GM12878 (cell line): Measurements from ENCODE around the gene LRRC52. TPM values are rescaled to one million over a fixed set of nuclear protein-coding genes. Genes with fewer than 3 reads are reported as not detected.

Experiments
- ATAC-seq: fragments of 200-7000 bp; cut with Tn5 transposase; 3 replicates; pipeline ENCODE4 v1.9.1; 2020; ENCODE audit warnings: mild to moderate bottlenecking, moderate library complexity
- BruUV-seq: library from RNA; stranded (reverse); fragments of 400-500 nt; replicated peaks from 2 replicates; lab custom pipeline; 2021; lab: Mats Ljungman, UMichigan
- CTCF ChIA-PET: fragments of 300-600 bp; sonication (Branson Sonifier 250); formaldehyde crosslinking; extraction: SDS; loops from one replicate; lab custom pipeline; 2021; ENCODE audit warnings: inconsistent platforms; lab: Yijun Ruan, JAX
- POLR2A ChIA-PET: fragments of 350-600 bp; formaldehyde crosslinking; extraction: SDS; loops from one replicate; lab custom pipeline; 2021; ENCODE audit warnings: inconsistent platforms; lab: Charles Lee
- RAD21 ChIA-PET: fragments of 300-600 bp; sonication (Branson Sonifier 250); formaldehyde crosslinking; loops from one replicate; lab custom pipeline; 2023; ENCODE audit warnings: antibody characterized with exemption; ENCODE audit not compliant: unreplicated experiment; lab: Charles Lee
- SMC1A ChIA-PET: fragments of 300-600 bp; sonication (Branson Sonifier 250); formaldehyde crosslinking; loops from one replicate; lab custom pipeline; 2023; ENCODE audit not compliant: unreplicated experiment, uncharacterized antibody; lab: Charles Lee
- DNase-seq: peaks from one replicate; pipeline ENCODE4 v3.0.0-alpha.2; 2011; ENCODE audit warnings: low read depth, low spot score
- FAIRE-seq: peaks from 3 replicates; lab custom pipeline; 2011; peaks lifted over from hg19 to GRCh38; lab: Jason Lieb, UNC
- H2AFZ ChIP-seq: 2 replicates; pipeline ENCODE4 v1.6.0; 2011; ENCODE audit warnings: low read depth, low read length, control low read depth; ENCODE audit not compliant: control insufficient read depth
- H3K27ac ChIP-seq: 2 replicates; pipeline ENCODE4 v1.5.1; 2011; ENCODE audit warnings: control low read depth; ENCODE audit not compliant: control insufficient read depth, insufficient read depth
- H3K27me3 ChIP-seq, 2 experiments: replicated peaks in 1 of 2; 2 replicates each; pipeline versions ENCODE4 v1.6.0 to v1.6.1; 2011; ENCODE audit warnings: low read length in 1 of 2; ENCODE audit not compliant: control insufficient read depth in 2 of 2, insufficient read depth in 2 of 2
- H3K36me3 ChIP-seq, 2 experiments: 2 replicates each; pipeline ENCODE4 v1.5.1; 2011; ENCODE audit warnings: low read length in 1 of 2; ENCODE audit not compliant: control insufficient read depth in 2 of 2, insufficient read depth in 2 of 2
- H3K4me1 ChIP-seq: 2 replicates; pipeline ENCODE4 v1.6.1; 2011; ENCODE audit warnings: mild to moderate bottlenecking, low read length, moderate library complexity, mixed read lengths; ENCODE audit not compliant: control insufficient read depth, insufficient read depth
- H3K4me2 ChIP-seq: 2 replicates; pipeline ENCODE4 v1.6.0; 2011; ENCODE audit warnings: control low read depth; ENCODE audit not compliant: control insufficient read depth, insufficient read depth
- H3K4me3 ChIP-seq: fragments of 200-600 bp; sonication (generic); 2 replicates; pipeline ENCODE4 v1.5.1; 2016
- H3K79me2 ChIP-seq: 2 replicates; pipeline ENCODE4 v1.6.0; 2011; ENCODE audit warnings: low read length; ENCODE audit not compliant: control insufficient read depth, insufficient read depth
- H3K9ac ChIP-seq: 2 replicates; pipeline ENCODE4 v1.8.0; 2011; ENCODE audit warnings: low read length, control low read depth, mixed read lengths; ENCODE audit not compliant: control insufficient read depth, insufficient read depth
- H3K9me3 ChIP-seq: replicated peaks from 3 replicates; pipeline ENCODE4 v1.5.1; 2011; ENCODE audit warnings: mild to moderate bottlenecking, low read length; ENCODE audit not compliant: control insufficient read depth, insufficient read depth
- H4K20me1 ChIP-seq: 2 replicates; pipeline ENCODE4 v1.6.0; 2011; ENCODE audit not compliant: control insufficient read depth, insufficient read depth
- CEBPZ ChIP-seq: fragments of 150-350 bp; IDR thresholded peaks from 2 replicates; pipeline ENCODE4 v1.6.1; 2016; ENCODE audit warnings: low read depth, low read length
- HDGF ChIP-seq: fragments of 450-650 bp; IDR thresholded peaks from 2 replicates; pipeline ENCODE4 v1.6.1; 2016; ENCODE audit warnings: antibody characterized with exemption
- ZNF687 ChIP-seq: fragments of 450-650 bp; IDR thresholded peaks from 2 replicates; pipeline ENCODE4 v1.6.1; 2017; ENCODE audit warnings: mild to moderate bottlenecking, moderate library complexity
- ZSCAN29 ChIP-seq: fragments of 450-650 bp; IDR thresholded peaks from 2 replicates; pipeline ENCODE4 v1.6.1; 2017; ENCODE audit warnings: mild to moderate bottlenecking, moderate library complexity
- WGBS: methylation state at CpG from one replicate; pipeline ENCODE4 v1.1.6; 2016; ENCODE audit warnings: low lambda C conversion rate; ENCODE audit not compliant: insufficient replicate concordance, insufficient coverage; ENCODE audit errors: missing lambda C conversion rate; 5-methylcytosine and 5-hydroxymethylcytosine counted together
- in situ Hi-C: fragments of 300-500 bp; cut with MboI; formaldehyde crosslinking; loops from 9 replicates; pipeline ENCODE4 v1.14.3; 2018; ENCODE audit warnings: mixed read lengths
- intact Hi-C: fragments of 100-400 bp; cut with micrococcal nuclease; formaldehyde crosslinking; loops from one replicate; pipeline ENCODE4 v1.14.2; 2022; ENCODE audit not compliant: unreplicated experiment
- polyA plus RNA-seq, 11 experiments: library from polyadenylated mRNA; depleted of rRNA in 4 of 11; unstranded in 6 of 11; stranded (reverse) in 5 of 11; fragments of >200 nt; fragmentation: Nextera tagmentation in 4 of 11; fragmentation: Illumina TruSeq in 1 of 11; extraction: Ambion mirVana in 4 of 11; extraction: Trizol in 1 of 11; gene quantifications; 1 replicate in 1 of 11; 2 replicates in 10 of 11; pipeline versions ENCODE4 v1.2.1 to v1.2.3, GENCODE V29; 2011 to 2016; ENCODE audit warnings: inconsistent platforms in 2 of 11, missing spikeins in 2 of 11, low read depth in 1 of 11
- total RNA-seq, 4 experiments: library from RNA; depleted of rRNA in 3 of 4; stranded (reverse); fragments of >200 nt in 3 of 4; fragmentation: Illumina TruSeq in 1 of 4; extraction: Trizol in 1 of 4; gene quantifications; 2 replicates each; pipeline versions ENCODE4 v1.2.1 to v1.2.3, GENCODE V29; 2013 to 2021

Gene LRRC52
- total and polyA plus RNA-seq, 10 of the 15 experiments (the other 5 are each of a cell fraction or from before 2014, with no cell fraction given), result not detected

- TF ChIP-seq CEBPZ, result no peak
- no peak for TF ChIP-seq ZSCAN29
Measured at GRCh38 chr1:165551469-165551868, 7.7 kb downstream of the LRRC52 start (continued).

- POLR2A ChIA-PET, result no interaction called here
Measured at GRCh38 chr1:165560883-165561656, 17.3 kb downstream of the LRRC52 start.

More at GRCh38 chr1:165560883-165561656, 17.3 kb downstream of the LRRC52 start:
- ChIA-PET SMC1A (no interaction called here), RAD21 (interaction anchor here (1.0 kb wide), 1 partner anchor 31 kb away, joined by 5 read pairs; no protein-coding TSS in a partner anchor), CTCF (no interaction called here)
- no peak overlapping the region for H2AFZ ChIP-seq
- no peaks in the 10 kb centered on the region for H3K36me3 ChIP-seq
- WGBS, result 2% methylated on average over 9 of the region's 9 CpGs
- no peaks in the 10 kb centered on the region for H3K79me2 ChIP-seq
- TF ChIP-seq HDGF (no peak), ZNF687 (no peak)
- no peak for DNase-seq
- no peak overlapping the region for H3K4me2 ChIP-seq
- no peak for ATAC-seq
- no peak overlapping the region for H3K27ac ChIP-seq
- no peak for FAIRE-seq
- H4K20me1 ChIP-seq, result no peaks in the 10 kb centered on the region; the same call in 1 of the 2 replicates
- no peaks in the 10 kb centered on the region for H3K4me1 ChIP-seq
- H3K4me3 ChIP-seq, result no peak overlapping the region
- H3K9ac ChIP-seq, result no peak overlapping the region
- in situ Hi-C loops (no loop called here), intact Hi-C loops (no loop called here)
- peaks cover 3 to 6% of the 10 kb centered on the region in 2 experiments for H3K27me3 ChIP-seq
- H3K9me3 ChIP-seq, result no peaks in the 10 kb centered on the region
- no TSS peak for BruUV-seq
